ENCODE data around the gene RFK. TPM values are rescaled to one million over a fixed set of nuclear protein-coding genes. Genes with fewer than 3 reads are reported as not detected.

The RFK gene
- total and polyA plus RNA-seq, 2 of the 13 experiments (the other 11 are each of a cell fraction or from before 2014, with no cell fraction given) = 18.2 to 37.2 TPM

- TF ChIP-seq, protein P1, sequence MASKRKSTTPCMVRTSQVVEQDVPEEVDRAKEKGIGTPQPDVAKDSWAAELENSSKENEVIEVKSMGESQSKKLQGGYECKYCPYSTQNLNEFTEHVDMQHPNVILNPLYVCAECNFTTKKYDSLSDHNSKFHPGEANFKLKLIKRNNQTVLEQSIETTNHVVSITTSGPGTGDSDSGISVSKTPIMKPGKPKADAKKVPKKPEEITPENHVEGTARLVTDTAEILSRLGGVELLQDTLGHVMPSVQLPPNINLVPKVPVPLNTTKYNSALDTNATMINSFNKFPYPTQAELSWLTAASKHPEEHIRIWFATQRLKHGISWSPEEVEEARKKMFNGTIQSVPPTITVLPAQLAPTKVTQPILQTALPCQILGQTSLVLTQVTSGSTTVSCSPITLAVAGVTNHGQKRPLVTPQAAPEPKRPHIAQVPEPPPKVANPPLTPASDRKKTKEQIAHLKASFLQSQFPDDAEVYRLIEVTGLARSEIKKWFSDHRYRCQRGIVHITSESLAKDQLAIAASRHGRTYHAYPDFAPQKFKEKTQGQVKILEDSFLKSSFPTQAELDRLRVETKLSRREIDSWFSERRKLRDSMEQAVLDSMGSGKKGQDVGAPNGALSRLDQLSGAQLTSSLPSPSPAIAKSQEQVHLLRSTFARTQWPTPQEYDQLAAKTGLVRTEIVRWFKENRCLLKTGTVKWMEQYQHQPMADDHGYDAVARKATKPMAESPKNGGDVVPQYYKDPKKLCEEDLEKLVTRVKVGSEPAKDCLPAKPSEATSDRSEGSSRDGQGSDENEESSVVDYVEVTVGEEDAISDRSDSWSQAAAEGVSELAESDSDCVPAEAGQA (IDR thresholded peaks at IDR 0.05; ENCODE audit: low read depth) = peak; percentile 23; the same call in 1 of the 2 replicates
- TF ChIP-seq, protein P1 (CRISPR knock-in tag; IDR thresholded peaks at IDR 0.05; ENCODE audit: borderline replicate concordance) = no peak
- no peak for TF ChIP-seq MYNN (CRISPR knock-in tag; IDR thresholded peaks at IDR 0.05; ENCODE audit: low read depth)
- no peak for TF ChIP-seq FOXJ3 (CRISPR knock-in tag; IDR thresholded peaks at IDR 0.05; ENCODE audit: borderline replicate concordance)
- TF ChIP-seq SIX1 (CRISPR knock-in tag; IDR thresholded peaks at IDR 0.05; ENCODE audit: borderline replicate concordance) = 0 out of 2 replicates have a peak, but pooled peaks have one; percentile 47
- TF ChIP-seq SRF (IDR thresholded peaks at IDR 0.05; ENCODE audit: low read depth, low read length) = peak; percentile 57; the same call in 1 of the 2 replicates
- TF ChIP-seq, protein P2, sequence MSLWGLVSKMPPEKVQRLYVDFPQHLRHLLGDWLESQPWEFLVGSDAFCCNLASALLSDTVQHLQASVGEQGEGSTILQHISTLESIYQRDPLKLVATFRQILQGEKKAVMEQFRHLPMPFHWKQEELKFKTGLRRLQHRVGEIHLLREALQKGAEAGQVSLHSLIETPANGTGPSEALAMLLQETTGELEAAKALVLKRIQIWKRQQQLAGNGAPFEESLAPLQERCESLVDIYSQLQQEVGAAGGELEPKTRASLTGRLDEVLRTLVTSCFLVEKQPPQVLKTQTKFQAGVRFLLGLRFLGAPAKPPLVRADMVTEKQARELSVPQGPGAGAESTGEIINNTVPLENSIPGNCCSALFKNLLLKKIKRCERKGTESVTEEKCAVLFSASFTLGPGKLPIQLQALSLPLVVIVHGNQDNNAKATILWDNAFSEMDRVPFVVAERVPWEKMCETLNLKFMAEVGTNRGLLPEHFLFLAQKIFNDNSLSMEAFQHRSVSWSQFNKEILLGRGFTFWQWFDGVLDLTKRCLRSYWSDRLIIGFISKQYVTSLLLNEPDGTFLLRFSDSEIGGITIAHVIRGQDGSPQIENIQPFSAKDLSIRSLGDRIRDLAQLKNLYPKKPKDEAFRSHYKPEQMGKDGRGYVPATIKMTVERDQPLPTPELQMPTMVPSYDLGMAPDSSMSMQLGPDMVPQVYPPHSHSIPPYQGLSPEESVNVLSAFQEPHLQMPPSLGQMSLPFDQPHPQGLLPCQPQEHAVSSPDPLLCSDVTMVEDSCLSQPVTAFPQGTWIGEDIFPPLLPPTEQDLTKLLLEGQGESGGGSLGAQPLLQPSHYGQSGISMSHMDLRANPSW (CRISPR knock-in tag; IDR thresholded peaks at IDR 0.05; ENCODE audit: borderline replicate concordance) = peak; percentile 64; the same call in 1 of the 2 replicates
- no peak for TF ChIP-seq ZNF749 (CRISPR knock-in tag; IDR thresholded peaks at IDR 0.05; ENCODE audit: borderline replicate concordance)
- no peak for TF ChIP-seq ZFP36L1 (CRISPR knock-in tag; IDR thresholded peaks at IDR 0.05)
- no peak for TF ChIP-seq ZFP36L2 (CRISPR knock-in tag; IDR thresholded peaks at IDR 0.05)
- peak; percentile 88 for TF ChIP-seq NR2F2 (IDR thresholded peaks at IDR 0.05; ENCODE audit: borderline replicate concordance, low read depth)
- no peak for TF ChIP-seq ZNF724P (CRISPR knock-in tag; IDR thresholded peaks at IDR 0.05; ENCODE audit: borderline replicate concordance)
- TF ChIP-seq NR2F1 (CRISPR knock-in tag; IDR thresholded peaks at IDR 0.05) = peak; percentile 64 to 69; a peak in 3 of 4 replicates
- peak; percentile 80 for TF ChIP-seq SAP130 (CRISPR knock-in tag; IDR thresholded peaks at IDR 0.05; ENCODE audit: low read depth)
- TF ChIP-seq POGZ (CRISPR knock-in tag; IDR thresholded peaks at IDR 0.05) = peak; percentile 77
- TF ChIP-seq TCF7L2 (IDR thresholded peaks at IDR 0.05; ENCODE audit: low read depth, low read length) = 0 out of 2 replicates have a peak, but pooled peaks have one; percentile 25
- peak; percentile 76 for TF ChIP-seq FOXP4 (CRISPR knock-in tag; IDR thresholded peaks at IDR 0.05)
- TF ChIP-seq ZNF605 (CRISPR knock-in tag; IDR thresholded peaks at IDR 0.05) = peak; percentile 89
- TF ChIP-seq HDAC2 (CRISPR knock-in tag; IDR thresholded peaks at IDR 0.05) = peak; percentile 93
- peak; percentile 63 for TF ChIP-seq IRF2 (CRISPR knock-in tag; IDR thresholded peaks at IDR 0.05)
Measured at GRCh38 chr9:76373173-76373783, 20.9 kb downstream of the RFK start (continued).

Data from HepG2 (cell line).